HEK293 (cell line): ENCODE measurements around the gene TECPR2.

Source experiments
- BCL11B ChIP-seq: fragments of 450-650 bp; formaldehyde crosslinking; IDR thresholded peaks from 2 replicates; pipeline ENCODE4 v1.5.1; 2016; ENCODE audit warnings: low read depth, missing biosample characterization, missing genetic modification characterization
- GFI1B ChIP-seq: fragments of 450-650 bp; formaldehyde crosslinking; IDR thresholded peaks from 2 replicates; pipeline ENCODE4 v1.5.1; 2016; ENCODE audit warnings: missing biosample characterization, missing genetic modification characterization
- GLI4 ChIP-seq: fragments of 450-650 bp; formaldehyde crosslinking; IDR thresholded peaks from 2 replicates; pipeline ENCODE4 v1.5.1; 2016; ENCODE audit warnings: missing biosample characterization, missing genetic modification characterization
- ZNF221 ChIP-seq: fragments of 450-650 bp; formaldehyde crosslinking; IDR thresholded peaks from 2 replicates; pipeline ENCODE4 v1.5.1; 2017; ENCODE audit warnings: missing biosample characterization, missing genetic modification characterization, borderline replicate concordance
- ZNF24 ChIP-seq: fragments of 450-650 bp; formaldehyde crosslinking; IDR thresholded peaks from 2 replicates; pipeline ENCODE4 v1.5.1; 2016; ENCODE audit warnings: missing biosample characterization, missing genetic modification characterization
- ZNF335 ChIP-seq: fragments of 450-650 bp; formaldehyde crosslinking; conservative IDR thresholded peaks from 2 replicates; pipeline ENCODE4 v1.5.1; 2016; ENCODE audit warnings: missing biosample characterization, missing genetic modification characterization
- ZNF341 ChIP-seq: fragments of 450-650 bp; formaldehyde crosslinking; IDR thresholded peaks from 2 replicates; pipeline ENCODE4; 2016; ENCODE audit warnings: low read depth, missing biosample characterization, missing genetic modification characterization
- ZNF416 ChIP-seq: fragments of 450-650 bp; formaldehyde crosslinking; IDR thresholded peaks from 2 replicates; pipeline ENCODE4 v1.5.1; 2016; ENCODE audit warnings: missing biosample characterization, missing genetic modification characterization
- ZNF600 ChIP-seq: fragments of 450-650 bp; formaldehyde crosslinking; IDR thresholded peaks from 2 replicates; pipeline ENCODE4 v1.5.1; 2016; ENCODE audit warnings: missing biosample characterization, missing genetic modification characterization
- ZNF621 ChIP-seq: fragments of 450-650 bp; formaldehyde crosslinking; IDR thresholded peaks from 2 replicates; pipeline ENCODE4 v1.5.1; 2017; ENCODE audit warnings: missing biosample characterization, missing genetic modification characterization
- ZNF776 ChIP-seq: fragments of 450-650 bp; formaldehyde crosslinking; IDR thresholded peaks from 2 replicates; pipeline ENCODE4 v1.5.0; 2017; ENCODE audit warnings: missing biosample characterization, missing genetic modification characterization, borderline replicate concordance
- ZSCAN16 ChIP-seq: fragments of 450-650 bp; formaldehyde crosslinking; IDR thresholded peaks from 2 replicates; pipeline ENCODE4 v1.5.1; 2016; ENCODE audit warnings: missing biosample characterization, missing genetic modification characterization
- TF ChIP-seq, protein P1 (sequence below): fragments of 450-650 bp; formaldehyde crosslinking; conservative IDR thresholded peaks from 2 replicates; pipeline ENCODE4 v1.5.1; 2016; ENCODE audit warnings: low read depth, missing biosample characterization, missing genetic modification characterization
- TF ChIP-seq, protein P2 (sequence below): fragments of 450-650 bp; formaldehyde crosslinking; IDR thresholded peaks from 2 replicates; pipeline ENCODE4 v1.5.1; 2016; ENCODE audit warnings: missing biosample characterization, missing genetic modification characterization
- TF ChIP-seq, protein P3 (sequence below): fragments of 450-650 bp; formaldehyde crosslinking; IDR thresholded peaks from 2 replicates; pipeline ENCODE4 v1.5.1; 2016; ENCODE audit warnings: missing biosample characterization, missing genetic modification characterization
- TF ChIP-seq, protein P4 (sequence below): fragments of 450-650 bp; formaldehyde crosslinking; IDR thresholded peaks from 2 replicates; pipeline ENCODE4 v1.5.1; 2016; ENCODE audit warnings: missing biosample characterization, missing genetic modification characterization
- TF ChIP-seq, protein P5 (sequence below): fragments of 450-650 bp; formaldehyde crosslinking; IDR thresholded peaks from 2 replicates; pipeline ENCODE4 v1.5.1; 2016; ENCODE audit warnings: missing biosample characterization, missing genetic modification characterization
- TF ChIP-seq, protein P6 (sequence below): fragments of 450-650 bp; formaldehyde crosslinking; IDR thresholded peaks from 2 replicates; pipeline ENCODE4 v1.5.1; 2017; ENCODE audit warnings: missing biosample characterization, missing genetic modification characterization
- TF ChIP-seq, protein P7 (sequence below): fragments of 450-650 bp; formaldehyde crosslinking; IDR thresholded peaks from 2 replicates; pipeline ENCODE4 v1.5.1; 2016; ENCODE audit warnings: missing biosample characterization, missing genetic modification characterization

The TECPR2 gene

DNA sequence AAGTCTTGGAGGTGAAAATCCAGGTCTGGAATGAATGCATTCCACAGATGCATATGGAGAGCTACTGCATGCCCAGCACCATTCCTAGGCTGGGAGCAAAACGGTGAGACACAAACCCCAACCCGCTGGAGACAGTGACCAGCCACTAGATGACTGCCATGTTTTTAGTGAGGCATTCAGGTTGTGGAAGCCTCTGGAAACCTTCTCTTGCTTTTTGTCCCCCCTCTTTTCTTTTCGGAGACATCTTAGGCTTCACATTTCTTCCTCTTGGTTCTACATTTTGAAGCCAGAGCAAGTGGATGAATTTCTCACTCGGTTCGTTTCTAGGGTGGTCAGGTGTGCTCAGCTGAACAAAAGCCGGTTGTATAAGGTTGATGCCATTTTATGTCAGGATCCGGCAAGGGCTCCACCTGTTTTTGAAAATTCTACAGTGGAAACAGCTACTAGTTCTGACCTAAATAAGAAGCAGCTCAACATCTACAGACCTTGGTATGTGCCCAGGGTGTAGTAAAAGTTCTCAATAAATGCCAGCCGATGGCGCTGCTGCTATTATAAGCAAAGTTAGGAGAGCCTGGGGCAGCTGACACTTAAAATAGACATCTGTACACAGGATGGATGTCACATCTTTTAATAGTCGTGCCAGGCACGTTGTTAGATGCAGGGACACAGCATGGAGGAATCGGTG is 45.0 kb upstream of the TECPR2 start (continued):
- TF ChIP-seq, protein P1, sequence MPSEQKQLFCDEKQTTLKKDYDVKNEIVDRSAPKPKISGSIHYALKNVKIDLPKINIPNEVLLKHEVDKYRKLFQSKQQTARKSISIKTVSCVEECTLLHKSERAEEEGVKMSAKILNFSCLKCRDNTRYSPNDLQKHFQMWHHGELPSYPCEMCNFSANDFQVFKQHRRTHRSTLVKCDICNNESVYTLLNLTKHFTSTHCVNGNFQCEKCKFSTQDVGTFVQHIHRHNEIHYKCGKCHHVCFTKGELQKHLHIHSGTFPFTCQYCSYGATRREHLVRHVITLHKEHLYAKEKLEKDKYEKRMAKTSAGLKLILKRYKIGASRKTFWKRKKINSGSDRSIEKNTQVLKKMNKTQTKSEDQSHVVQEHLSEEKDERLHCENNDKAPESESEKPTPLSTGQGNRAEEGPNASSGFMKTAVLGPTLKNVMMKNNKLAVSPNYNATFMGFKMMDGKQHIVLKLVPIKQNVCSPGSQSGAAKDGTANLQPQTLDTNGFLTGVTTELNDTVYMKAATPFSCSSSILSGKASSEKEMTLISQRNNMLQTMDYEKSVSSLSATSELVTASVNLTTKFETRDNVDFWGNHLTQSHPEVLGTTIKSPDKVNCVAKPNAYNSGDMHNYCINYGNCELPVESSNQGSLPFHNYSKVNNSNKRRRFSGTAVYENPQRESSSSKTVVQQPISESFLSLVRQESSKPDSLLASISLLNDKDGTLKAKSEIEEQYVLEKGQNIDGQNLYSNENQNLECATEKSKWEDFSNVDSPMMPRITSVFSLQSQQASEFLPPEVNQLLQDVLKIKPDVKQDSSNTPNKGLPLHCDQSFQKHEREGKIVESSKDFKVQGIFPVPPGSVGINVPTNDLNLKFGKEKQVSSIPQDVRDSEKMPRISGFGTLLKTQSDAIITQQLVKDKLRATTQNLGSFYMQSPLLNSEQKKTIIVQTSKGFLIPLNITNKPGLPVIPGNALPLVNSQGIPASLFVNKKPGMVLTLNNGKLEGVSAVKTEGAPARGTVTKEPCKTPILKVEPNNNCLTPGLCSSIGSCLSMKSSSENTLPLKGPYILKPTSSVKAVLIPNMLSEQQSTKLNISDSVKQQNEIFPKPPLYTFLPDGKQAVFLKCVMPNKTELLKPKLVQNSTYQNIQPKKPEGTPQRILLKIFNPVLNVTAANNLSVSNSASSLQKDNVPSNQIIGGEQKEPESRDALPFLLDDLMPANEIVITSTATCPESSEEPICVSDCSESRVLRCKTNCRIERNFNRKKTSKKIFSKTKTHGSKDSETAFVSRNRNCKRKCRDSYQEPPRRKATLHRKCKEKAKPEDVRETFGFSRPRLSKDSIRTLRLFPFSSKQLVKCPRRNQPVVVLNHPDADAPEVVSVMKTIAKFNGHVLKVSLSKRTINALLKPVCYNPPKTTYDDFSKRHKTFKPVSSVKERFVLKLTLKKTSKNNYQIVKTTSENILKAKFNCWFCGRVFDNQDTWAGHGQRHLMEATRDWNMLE (tag by site-specific recombination) = no peak
- no peak for TF ChIP-seq ZNF621 (tag by site-specific recombination)
- TF ChIP-seq ZNF221 (tag by site-specific recombination) = no peak
- TF ChIP-seq, protein P2, sequence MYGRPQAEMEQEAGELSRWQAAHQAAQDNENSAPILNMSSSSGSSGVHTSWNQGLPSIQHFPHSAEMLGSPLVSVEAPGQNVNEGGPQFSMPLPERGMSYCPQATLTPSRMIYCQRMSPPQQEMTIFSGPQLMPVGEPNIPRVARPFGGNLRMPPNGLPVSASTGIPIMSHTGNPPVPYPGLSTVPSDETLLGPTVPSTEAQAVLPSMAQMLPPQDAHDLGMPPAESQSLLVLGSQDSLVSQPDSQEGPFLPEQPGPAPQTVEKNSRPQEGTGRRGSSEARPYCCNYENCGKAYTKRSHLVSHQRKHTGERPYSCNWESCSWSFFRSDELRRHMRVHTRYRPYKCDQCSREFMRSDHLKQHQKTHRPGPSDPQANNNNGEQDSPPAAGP (tag by site-specific recombination) = no peak
- no peak for TF ChIP-seq GLI4 (tag by site-specific recombination)
- no peak for TF ChIP-seq ZNF341 (tag by site-specific recombination)
- TF ChIP-seq ZNF24 = no peak
- TF ChIP-seq, protein P3, sequence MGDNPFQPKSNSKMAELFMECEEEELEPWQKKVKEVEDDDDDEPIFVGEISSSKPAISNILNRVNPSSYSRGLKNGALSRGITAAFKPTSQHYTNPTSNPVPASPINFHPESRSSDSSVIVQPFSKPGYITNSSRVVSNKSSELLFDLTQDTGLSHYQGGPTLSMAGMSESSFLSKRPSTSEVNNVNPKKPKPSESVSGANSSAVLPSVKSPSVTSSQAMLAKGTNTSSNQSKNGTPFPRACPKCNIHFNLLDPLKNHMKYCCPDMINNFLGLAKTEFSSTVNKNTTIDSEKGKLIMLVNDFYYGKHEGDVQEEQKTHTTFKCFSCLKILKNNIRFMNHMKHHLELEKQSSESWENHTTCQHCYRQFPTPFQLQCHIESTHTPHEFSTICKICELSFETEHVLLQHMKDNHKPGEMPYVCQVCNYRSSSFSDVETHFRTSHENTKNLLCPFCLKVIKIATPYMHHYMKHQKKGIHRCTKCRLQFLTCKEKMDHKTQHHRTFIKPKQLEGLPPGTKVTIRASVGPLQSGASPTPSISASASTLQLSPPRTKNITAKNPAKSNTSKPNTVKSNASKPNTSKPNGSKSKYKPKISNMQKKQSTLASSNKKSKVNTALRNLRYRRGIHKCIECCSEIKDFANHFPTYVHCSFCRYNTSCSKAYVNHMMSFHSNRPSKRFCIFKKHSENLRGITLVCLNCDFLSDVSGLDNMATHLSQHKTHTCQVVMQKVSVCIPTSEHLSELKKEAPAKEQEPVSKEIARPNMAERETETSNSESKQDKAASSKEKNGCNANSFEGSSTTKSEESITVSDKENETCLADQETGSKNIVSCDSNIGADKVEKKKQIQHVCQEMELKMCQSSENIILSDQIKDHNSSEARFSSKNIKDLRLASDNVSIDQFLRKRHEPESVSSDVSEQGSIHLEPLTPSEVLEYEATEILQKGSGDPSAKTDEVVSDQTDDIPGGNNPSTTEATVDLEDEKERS = no peak
- TF ChIP-seq BCL11B (tag by site-specific recombination) = no peak
- TF ChIP-seq, protein P4, sequence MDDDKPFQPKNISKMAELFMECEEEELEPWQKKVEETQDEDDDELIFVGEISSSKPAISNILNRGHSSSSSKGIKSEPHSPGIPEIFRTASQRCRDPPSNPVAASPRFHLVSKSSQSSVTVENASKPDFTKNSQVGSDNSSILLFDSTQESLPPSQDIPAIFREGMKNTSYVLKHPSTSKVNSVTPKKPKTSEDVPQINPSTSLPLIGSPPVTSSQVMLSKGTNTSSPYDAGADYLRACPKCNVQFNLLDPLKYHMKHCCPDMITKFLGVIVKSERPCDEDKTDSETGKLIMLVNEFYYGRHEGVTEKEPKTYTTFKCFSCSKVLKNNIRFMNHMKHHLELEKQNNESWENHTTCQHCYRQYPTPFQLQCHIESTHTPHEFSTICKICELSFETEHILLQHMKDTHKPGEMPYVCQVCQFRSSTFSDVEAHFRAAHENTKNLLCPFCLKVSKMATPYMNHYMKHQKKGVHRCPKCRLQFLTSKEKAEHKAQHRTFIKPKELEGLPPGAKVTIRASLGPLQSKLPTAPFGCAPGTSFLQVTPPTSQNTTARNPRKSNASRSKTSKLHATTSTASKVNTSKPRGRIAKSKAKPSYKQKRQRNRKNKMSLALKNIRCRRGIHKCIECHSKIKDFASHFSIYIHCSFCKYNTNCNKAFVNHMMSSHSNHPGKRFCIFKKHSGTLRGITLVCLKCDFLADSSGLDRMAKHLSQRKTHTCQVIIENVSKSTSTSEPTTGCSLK (tag by site-specific recombination) = no peak
- TF ChIP-seq ZNF776 (tag by site-specific recombination) = no peak
- no peak for TF ChIP-seq ZNF600 (tag by site-specific recombination)
- TF ChIP-seq, protein P5, sequence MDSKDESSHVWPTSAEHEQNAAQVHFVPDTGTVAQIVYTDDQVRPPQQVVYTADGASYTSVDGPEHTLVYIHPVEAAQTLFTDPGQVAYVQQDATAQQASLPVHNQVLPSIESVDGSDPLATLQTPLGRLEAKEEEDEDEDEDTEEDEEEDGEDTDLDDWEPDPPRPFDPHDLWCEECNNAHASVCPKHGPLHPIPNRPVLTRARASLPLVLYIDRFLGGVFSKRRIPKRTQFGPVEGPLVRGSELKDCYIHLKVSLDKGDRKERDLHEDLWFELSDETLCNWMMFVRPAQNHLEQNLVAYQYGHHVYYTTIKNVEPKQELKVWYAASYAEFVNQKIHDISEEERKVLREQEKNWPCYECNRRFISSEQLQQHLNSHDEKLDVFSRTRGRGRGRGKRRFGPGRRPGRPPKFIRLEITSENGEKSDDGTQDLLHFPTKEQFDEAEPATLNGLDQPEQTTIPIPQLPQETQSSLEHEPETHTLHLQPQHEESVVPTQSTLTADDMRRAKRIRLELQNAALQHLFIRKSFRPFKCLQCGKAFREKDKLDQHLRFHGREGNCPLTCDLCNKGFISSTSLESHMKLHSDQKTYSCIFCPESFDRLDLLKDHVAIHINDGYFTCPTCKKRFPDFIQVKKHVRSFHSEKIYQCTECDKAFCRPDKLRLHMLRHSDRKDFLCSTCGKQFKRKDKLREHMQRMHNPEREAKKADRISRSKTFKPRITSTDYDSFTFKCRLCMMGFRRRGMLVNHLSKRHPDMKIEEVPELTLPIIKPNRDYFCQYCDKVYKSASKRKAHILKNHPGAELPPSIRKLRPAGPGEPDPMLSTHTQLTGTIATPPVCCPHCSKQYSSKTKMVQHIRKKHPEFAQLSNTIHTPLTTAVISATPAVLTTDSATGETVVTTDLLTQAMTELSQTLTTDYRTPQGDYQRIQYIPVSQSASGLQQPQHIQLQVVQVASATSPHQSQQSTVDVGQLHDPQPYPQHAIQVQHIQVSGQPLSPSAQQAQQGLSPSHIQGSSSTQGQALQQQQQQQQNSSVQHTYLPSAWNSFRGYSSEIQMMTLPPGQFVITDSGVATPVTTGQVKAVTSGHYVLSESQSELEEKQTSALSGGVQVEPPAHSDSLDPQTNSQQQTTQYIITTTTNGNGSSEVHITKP (tag by site-specific recombination) = no peak
- TF ChIP-seq ZNF335 (tag by site-specific recombination) = no peak
- TF ChIP-seq, protein P6, sequence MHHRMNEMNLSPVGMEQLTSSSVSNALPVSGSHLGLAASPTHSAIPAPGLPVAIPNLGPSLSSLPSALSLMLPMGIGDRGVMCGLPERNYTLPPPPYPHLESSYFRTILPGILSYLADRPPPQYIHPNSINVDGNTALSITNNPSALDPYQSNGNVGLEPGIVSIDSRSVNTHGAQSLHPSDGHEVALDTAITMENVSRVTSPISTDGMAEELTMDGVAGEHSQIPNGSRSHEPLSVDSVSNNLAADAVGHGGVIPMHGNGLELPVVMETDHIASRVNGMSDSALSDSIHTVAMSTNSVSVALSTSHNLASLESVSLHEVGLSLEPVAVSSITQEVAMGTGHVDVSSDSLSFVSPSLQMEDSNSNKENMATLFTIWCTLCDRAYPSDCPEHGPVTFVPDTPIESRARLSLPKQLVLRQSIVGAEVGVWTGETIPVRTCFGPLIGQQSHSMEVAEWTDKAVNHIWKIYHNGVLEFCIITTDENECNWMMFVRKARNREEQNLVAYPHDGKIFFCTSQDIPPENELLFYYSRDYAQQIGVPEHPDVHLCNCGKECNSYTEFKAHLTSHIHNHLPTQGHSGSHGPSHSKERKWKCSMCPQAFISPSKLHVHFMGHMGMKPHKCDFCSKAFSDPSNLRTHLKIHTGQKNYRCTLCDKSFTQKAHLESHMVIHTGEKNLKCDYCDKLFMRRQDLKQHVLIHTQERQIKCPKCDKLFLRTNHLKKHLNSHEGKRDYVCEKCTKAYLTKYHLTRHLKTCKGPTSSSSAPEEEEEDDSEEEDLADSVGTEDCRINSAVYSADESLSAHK (tag by site-specific recombination) = no peak
- TF ChIP-seq GFI1B = no peak
- TF ChIP-seq ZSCAN16 (tag by site-specific recombination) = peak; percentile 65; the same call in 1 of the 2 replicates
- TF ChIP-seq, protein P7, sequence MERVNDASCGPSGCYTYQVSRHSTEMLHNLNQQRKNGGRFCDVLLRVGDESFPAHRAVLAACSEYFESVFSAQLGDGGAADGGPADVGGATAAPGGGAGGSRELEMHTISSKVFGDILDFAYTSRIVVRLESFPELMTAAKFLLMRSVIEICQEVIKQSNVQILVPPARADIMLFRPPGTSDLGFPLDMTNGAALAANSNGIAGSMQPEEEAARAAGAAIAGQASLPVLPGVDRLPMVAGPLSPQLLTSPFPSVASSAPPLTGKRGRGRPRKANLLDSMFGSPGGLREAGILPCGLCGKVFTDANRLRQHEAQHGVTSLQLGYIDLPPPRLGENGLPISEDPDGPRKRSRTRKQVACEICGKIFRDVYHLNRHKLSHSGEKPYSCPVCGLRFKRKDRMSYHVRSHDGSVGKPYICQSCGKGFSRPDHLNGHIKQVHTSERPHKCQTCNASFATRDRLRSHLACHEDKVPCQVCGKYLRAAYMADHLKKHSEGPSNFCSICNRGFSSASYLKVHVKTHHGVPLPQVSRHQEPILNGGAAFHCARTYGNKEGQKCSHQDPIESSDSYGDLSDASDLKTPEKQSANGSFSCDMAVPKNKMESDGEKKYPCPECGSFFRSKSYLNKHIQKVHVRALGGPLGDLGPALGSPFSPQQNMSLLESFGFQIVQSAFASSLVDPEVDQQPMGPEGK = no peak
- TF ChIP-seq ZNF416 (tag by site-specific recombination) = no peak
